ENCODE measurements around the gene SRGAP3.

Gene SRGAP3

GRCh38 chr3:8983026-8983425 is 266.4 kb downstream of the SRGAP3 start:
- H3F3A ChIP-seq (ENCODE audit: insufficient read depth, low read length) = no peaks in the 10 kb centered on the region
- H3K4me3 ChIP-seq (ENCODE audit: low read depth, low read length, poor library complexity, severe bottlenecking) = no peak overlapping the region
- H3K9ac ChIP-seq (ENCODE audit: low read length) = no peak overlapping the region
- no peaks in the 10 kb centered on the region for H3K9me3 ChIP-seq (ENCODE audit: low read length)
- H3K36me3 ChIP-seq (ENCODE audit: insufficient read depth, low read length) = no peaks in the 10 kb centered on the region
- no peak overlapping the region for H3K4me2 ChIP-seq (ENCODE audit: low read length)
- H3K27me3 ChIP-seq (ENCODE audit: insufficient read depth, low read length) = no peaks in the 10 kb centered on the region
- no peaks in the 10 kb centered on the region for H4K20me1 ChIP-seq (ENCODE audit: insufficient read depth, low read length)
- no peak overlapping the region for H2AFZ ChIP-seq (ENCODE audit: low read length)
- no peaks in the 10 kb centered on the region for H3K79me2 ChIP-seq (ENCODE audit: insufficient read depth, low read length)
- H3K4me1 ChIP-seq (ENCODE audit: insufficient read depth, low read length, severe bottlenecking) = no peaks in the 10 kb centered on the region
- no peak for TF ChIP-seq EZH2 (IDR thresholded peaks at IDR 0.05; ENCODE audit: borderline replicate concordance, low read length)
- no peak for TF ChIP-seq CTCF (IDR thresholded peaks at IDR 0.05; ENCODE audit: low read length)
- H3K27ac ChIP-seq (ENCODE audit: low read depth, low read length, poor library complexity, severe bottlenecking) = no peak overlapping the region
- no peaks in the 10 kb centered on the region for H3K9me2 ChIP-seq (ENCODE audit: low read depth, low read length)

GRCh38 chr3:8982509-8982908 is 266.9 kb downstream of the SRGAP3 start:
- no peaks in the 10 kb centered on the region for H3K4me1 ChIP-seq (ENCODE audit: insufficient read depth, low read length, severe bottlenecking)
- H3K4me2 ChIP-seq (ENCODE audit: low read length) = no peak overlapping the region
- H3K27ac ChIP-seq (ENCODE audit: low read depth, low read length, poor library complexity, severe bottlenecking) = no peak overlapping the region
- no peaks in the 10 kb centered on the region for H3K27me3 ChIP-seq (ENCODE audit: insufficient read depth, low read length)
- H3K79me2 ChIP-seq (ENCODE audit: insufficient read depth, low read length) = no peaks in the 10 kb centered on the region
- H4K20me1 ChIP-seq (ENCODE audit: insufficient read depth, low read length) = no peaks in the 10 kb centered on the region
- H3K9me2 ChIP-seq (ENCODE audit: low read depth, low read length) = no peaks in the 10 kb centered on the region
- no peak overlapping the region for H3K4me3 ChIP-seq (ENCODE audit: low read depth, low read length, poor library complexity, severe bottlenecking)
- H2AFZ ChIP-seq (ENCODE audit: low read length) = no peak overlapping the region
- no peaks in the 10 kb centered on the region for H3K36me3 ChIP-seq (ENCODE audit: insufficient read depth, low read length)
- H3K9me3 ChIP-seq (ENCODE audit: low read length) = no peaks in the 10 kb centered on the region
- no peaks in the 10 kb centered on the region for H3F3A ChIP-seq (ENCODE audit: insufficient read depth, low read length)
- TF ChIP-seq EZH2 (IDR thresholded peaks at IDR 0.05; ENCODE audit: borderline replicate concordance, low read length) (no peak), CTCF (IDR thresholded peaks at IDR 0.05; ENCODE audit: low read length) (no peak)
- no peak overlapping the region for H3K9ac ChIP-seq (ENCODE audit: low read length)

GRCh38 chr3:8981700-8982099 is 267.7 kb downstream of the SRGAP3 start:
- Histone ChIP-seq H3K27ac (ENCODE audit: low read depth, low read length, poor library complexity, severe bottlenecking) (no peak overlapping the region), H3K36me3 (ENCODE audit: insufficient read depth, low read length) (no peaks in the 10 kb centered on the region), H3K4me3 (ENCODE audit: low read depth, low read length, poor library complexity, severe bottlenecking) (no peak overlapping the region), H3K4me1 (ENCODE audit: insufficient read depth, low read length, severe bottlenecking) (no peaks in the 10 kb centered on the region), H3K4me2 (ENCODE audit: low read length) (no peak overlapping the region), H3K9ac (ENCODE audit: low read length) (no peak overlapping the region), H3K79me2 (ENCODE audit: insufficient read depth, low read length) (no peaks in the 10 kb centered on the region), H3F3A (ENCODE audit: insufficient read depth, low read length) (no peaks in the 10 kb centered on the region), H3K9me3 (ENCODE audit: low read length) (no peaks in the 10 kb centered on the region), H2AFZ (ENCODE audit: low read length) (no peak overlapping the region), H3K27me3 (ENCODE audit: insufficient read depth, low read length) (no peaks in the 10 kb centered on the region), H4K20me1 (ENCODE audit: insufficient read depth, low read length) (no peaks in the 10 kb centered on the region), H3K9me2 (ENCODE audit: low read depth, low read length) (no peaks in the 10 kb centered on the region)
- TF ChIP-seq CTCF (IDR thresholded peaks at IDR 0.05; ENCODE audit: low read length) (no peak), EZH2 (IDR thresholded peaks at IDR 0.05; ENCODE audit: borderline replicate concordance, low read length) (no peak)
